GM21528 (cell line): ENCODE results near the gene KIF21A.

Experiments
- ATAC-seq: cut with Tn5 transposase; IDR thresholded peaks from one replicate; pipeline ENCODE4 v1.9.1; 2021; ENCODE audit warnings: mild to moderate bottlenecking, moderate library complexity; ENCODE audit not compliant: unreplicated experiment, low FRiP score

Gene KIF21A

DNA sequence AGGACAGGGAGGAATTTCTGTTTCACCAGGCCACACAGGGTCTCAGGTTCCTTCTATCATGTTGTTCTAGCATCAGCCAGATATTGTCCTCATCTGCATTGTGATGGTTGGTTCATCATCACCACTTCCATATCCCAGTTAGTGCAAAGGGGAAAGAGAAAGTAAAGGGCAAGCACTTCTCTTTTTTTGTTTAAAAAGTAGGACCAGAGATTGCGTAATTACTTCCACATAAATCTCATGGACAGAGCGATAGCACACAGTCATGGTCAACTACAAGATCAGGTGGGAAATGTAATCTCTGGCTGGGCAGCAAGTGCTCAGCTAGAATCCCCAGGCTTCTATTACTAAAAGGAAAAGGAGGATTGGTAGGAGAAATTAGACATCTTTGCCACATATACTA is 155.1 kb downstream of the KIF21A start:
- no peak for ATAC-seq

DNA sequence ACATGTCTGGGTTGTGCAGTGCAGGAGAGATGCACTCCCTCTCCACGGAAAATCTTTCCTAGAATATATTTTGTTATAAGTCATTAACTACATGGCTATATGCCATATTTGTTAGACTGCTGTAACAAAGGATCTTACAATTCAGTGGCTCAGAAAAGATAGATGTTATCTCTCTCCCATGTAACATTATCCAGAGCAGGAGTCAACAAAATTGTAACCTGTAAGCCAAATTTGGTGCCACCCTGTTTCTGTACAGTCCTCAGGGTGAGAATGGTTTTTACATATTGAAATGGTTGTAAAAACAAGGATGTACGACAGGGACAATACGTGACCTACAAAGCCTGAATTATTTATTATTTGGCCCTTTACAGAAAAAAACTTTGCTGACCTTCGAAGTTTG is 155.5 kb downstream of the KIF21A start:
- ATAC-seq, result no peak

GRCh38 chr12:39278426-39278825 is 164.5 kb downstream of the KIF21A start:
- no peak for ATAC-seq

GRCh38 chr12:39277416-39277815 is 165.5 kb downstream of the KIF21A start:
- no peak for ATAC-seq

DNA sequence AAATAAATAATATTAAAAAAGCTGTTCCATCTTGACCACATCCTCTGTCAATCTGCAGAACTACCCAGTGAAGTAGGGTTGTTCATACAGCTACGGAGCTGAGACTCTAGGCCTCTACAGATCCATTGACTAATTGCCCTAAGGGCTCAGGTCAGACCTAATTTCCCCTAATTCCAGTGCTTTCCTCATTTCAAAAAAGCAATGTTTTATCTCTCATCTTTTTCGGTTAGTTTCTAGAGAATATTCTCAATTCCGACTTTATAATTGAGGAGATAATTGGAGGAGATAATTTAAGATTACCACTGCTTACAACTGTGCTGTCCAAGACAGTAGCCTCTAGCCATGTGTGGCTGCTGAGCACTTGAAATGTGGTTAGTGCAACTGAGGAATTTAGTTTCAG is 167.1 kb downstream of the KIF21A start:
- no peak for ATAC-seq

- ATAC-seq, result no peak
Observed at GRCh38 chr12:39272871-39273655, 169.9 kb downstream of the KIF21A start.

- no peak for ATAC-seq
Observed at GRCh38 chr12:39269492-39269891, 173.4 kb downstream of the KIF21A start.

- ATAC-seq, result no peak
Observed at GRCh38 chr12:39267886-39268285, 175.0 kb downstream of the KIF21A start.

DNA sequence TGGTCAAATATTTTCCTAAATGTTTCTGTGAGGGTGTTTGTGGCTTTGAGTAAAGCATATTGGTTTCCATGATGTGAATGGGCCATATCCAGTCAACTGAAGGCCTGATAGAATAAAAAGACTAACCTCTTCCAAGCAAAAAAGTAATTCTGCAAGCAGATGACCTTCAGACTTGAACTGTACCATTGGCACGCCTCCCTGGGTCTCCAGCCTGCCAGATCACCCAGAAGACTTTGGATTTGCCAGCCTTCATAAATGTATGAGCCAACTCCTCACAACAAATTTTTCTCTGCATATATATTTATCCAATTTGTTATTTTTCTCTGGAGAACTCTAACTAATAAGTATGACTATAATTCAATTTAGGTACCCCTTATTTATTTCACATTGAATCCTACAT is 190.3 kb downstream of the KIF21A start:
- no peak for ATAC-seq
